ENCODE data around the gene BANP. TPM values are rescaled to one million over a fixed set of nuclear protein-coding genes. Genes with fewer than 3 reads are reported as not detected.
"Not testable (repeated sequence)": the region's sequence is repeated elsewhere in the genome, so short reads cannot be mapped to it uniquely, and the experiment has no call there.

BANP gene
- total RNA-seq, 1 experiment from 2014 or later: 24.2 TPM

DNA sequence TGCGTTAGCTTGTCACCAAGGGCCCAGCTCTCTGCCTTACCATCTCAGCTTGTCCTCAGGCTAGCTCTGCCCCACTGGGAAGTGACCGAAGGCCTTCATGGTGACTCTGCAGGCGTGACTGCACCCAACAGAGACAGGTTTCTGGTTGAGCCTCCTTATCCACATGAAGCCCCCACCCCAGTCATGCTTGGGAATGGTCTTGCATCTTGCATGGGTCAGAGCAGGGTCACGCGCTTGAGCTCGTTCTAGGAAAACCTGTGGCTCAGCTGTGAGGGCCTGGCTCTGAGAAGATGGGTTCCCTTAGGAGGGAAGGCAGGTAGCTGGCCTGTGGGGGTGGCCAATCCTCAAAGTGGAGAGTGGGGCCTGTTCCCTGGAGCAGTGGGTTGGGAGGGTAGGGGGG, 122.8 kb downstream of the BANP start:
- ChIA-PET POLR2A (ENCODE audit: unreplicated experiment) (no interaction called here), CTCF (no interaction called here)
- no peak overlapping the region for H3K27ac ChIP-seq (ENCODE audit: low read length)
- H3K4me2 ChIP-seq (ENCODE audit: low read length): no peak overlapping the region
- H3K9ac ChIP-seq (ENCODE audit: low read length): no peak overlapping the region
- ATAC-seq (no peak), DNase-seq (no peak)
- intact Hi-C loops (cut with micrococcal nuclease): no loop called here
- no peaks in the 10 kb centered on the region for H3K27me3 ChIP-seq (ENCODE audit: low read length)
- H3K4me1 ChIP-seq (ENCODE audit: insufficient read depth, low read length): no peaks in the 10 kb centered on the region
- no peaks in the 10 kb centered on the region for H3K36me3 ChIP-seq (ENCODE audit: low read depth, low read length)
- no peaks in the 10 kb centered on the region for H3K9me2 ChIP-seq (replicated peaks; ENCODE audit: low read length)
- TF ChIP-seq EZH2 (IDR thresholded peaks at IDR 0.05; ENCODE audit: low read length, unreplicated experiment) (no peak), EZH2phosphoT487 (IDR thresholded peaks at IDR 0.05; ENCODE audit: borderline replicate concordance, low read length) (no peak)
- TF ChIP-seq, protein P1, sequence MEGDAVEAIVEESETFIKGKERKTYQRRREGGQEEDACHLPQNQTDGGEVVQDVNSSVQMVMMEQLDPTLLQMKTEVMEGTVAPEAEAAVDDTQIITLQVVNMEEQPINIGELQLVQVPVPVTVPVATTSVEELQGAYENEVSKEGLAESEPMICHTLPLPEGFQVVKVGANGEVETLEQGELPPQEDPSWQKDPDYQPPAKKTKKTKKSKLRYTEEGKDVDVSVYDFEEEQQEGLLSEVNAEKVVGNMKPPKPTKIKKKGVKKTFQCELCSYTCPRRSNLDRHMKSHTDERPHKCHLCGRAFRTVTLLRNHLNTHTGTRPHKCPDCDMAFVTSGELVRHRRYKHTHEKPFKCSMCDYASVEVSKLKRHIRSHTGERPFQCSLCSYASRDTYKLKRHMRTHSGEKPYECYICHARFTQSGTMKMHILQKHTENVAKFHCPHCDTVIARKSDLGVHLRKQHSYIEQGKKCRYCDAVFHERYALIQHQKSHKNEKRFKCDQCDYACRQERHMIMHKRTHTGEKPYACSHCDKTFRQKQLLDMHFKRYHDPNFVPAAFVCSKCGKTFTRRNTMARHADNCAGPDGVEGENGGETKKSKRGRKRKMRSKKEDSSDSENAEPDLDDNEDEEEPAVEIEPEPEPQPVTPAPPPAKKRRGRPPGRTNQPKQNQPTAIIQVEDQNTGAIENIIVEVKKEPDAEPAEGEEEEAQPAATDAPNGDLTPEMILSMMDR (conservative IDR thresholded peaks at IDR 0.05; ENCODE audit: low read depth, low read length): no peak
- no peaks in the 10 kb centered on the region for H3K79me2 ChIP-seq (ENCODE audit: low read length)
- H4K20me1 ChIP-seq (ENCODE audit: low read length): no peaks in the 10 kb centered on the region
- H3F3A ChIP-seq (ENCODE audit: low read length, unreplicated experiment): no peaks in the 10 kb centered on the region
- H2AFZ ChIP-seq (ENCODE audit: low read length): no peak overlapping the region
- no peak overlapping the region for H3K4me3 ChIP-seq (ENCODE audit: low read length)
- H3K9me3 ChIP-seq (ENCODE audit: low read length): no peaks in the 10 kb centered on the region
- no TSS peak for BruUV-seq (replicated peaks)

DNA sequence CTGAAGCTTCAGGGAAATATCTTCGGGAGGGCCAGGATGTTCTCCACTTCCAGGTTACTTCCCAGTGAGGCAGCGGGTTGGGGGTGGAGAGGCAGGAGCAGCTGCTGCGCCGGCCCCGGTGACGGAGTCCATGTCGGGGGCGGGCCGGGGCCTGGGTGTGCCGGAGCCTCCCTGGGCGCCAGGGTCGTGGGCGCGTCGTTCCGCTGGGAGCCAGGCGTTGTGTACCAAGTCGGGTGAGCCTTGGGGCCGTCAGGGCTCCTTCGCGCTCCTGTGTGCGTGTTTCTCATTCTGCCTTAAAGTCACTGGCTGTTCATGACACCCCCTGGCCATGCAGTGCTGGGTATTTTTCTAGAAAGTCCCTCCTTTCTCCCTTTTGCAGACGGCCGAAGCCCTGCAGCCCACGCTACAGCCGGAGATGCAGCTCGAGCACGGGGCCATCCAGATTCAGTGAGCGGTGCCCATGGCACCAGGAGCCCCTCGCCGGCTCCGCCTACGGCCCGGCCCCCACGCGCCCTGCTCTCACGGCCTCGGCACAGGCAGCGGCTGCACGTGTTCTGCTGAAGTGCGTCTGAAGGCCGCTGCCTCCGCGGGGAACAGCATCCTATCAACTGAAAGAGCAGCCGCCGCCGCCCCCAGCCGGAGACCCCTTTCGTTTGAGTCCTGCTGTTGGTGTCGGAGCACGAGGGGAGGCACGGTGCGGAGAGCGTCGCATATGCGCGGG, 125.1 kb downstream of the BANP start:
- POLR2A ChIA-PET (ENCODE audit: unreplicated experiment): no interaction called here
- no peak overlapping the region for H3K4me3 ChIP-seq (ENCODE audit: low read length)
- H2AFZ ChIP-seq (ENCODE audit: low read length): no peak overlapping the region
- no peaks in the 10 kb centered on the region for H3K9me3 ChIP-seq (ENCODE audit: low read length)
- H3K36me3 ChIP-seq (ENCODE audit: low read depth, low read length): no peaks in the 10 kb centered on the region
- no peak overlapping the region for H3K9ac ChIP-seq (ENCODE audit: low read length)
- no TSS peak for BruUV-seq (replicated peaks)
- H3K79me2 ChIP-seq (ENCODE audit: low read length): no peaks in the 10 kb centered on the region
- H3K27ac ChIP-seq (ENCODE audit: low read length): no peak overlapping the region
- CTCF ChIA-PET: interaction anchor here (0.6 kb wide), 1 partner anchor 172 kb away, joined by 5 read pairs; no protein-coding TSS in a partner anchor
- no peak overlapping the region for H3K4me2 ChIP-seq (ENCODE audit: low read length)
- intact Hi-C loops (cut with micrococcal nuclease): no loop called here
- no peak for TF ChIP-seq EZH2phosphoT487 (IDR thresholded peaks at IDR 0.05; ENCODE audit: borderline replicate concordance, low read length)
- TF ChIP-seq, protein P1 (conservative IDR thresholded peaks at IDR 0.05; ENCODE audit: low read depth, low read length): no peak
- TF ChIP-seq EZH2 (IDR thresholded peaks at IDR 0.05; ENCODE audit: low read length, unreplicated experiment): no peak
- no peaks in the 10 kb centered on the region for H3K27me3 ChIP-seq (ENCODE audit: low read length)
- H3F3A ChIP-seq (ENCODE audit: low read length, unreplicated experiment): no peaks in the 10 kb centered on the region
- H4K20me1 ChIP-seq (ENCODE audit: low read length): no peaks in the 10 kb centered on the region
- no peak for ATAC-seq
- H3K4me1 ChIP-seq (ENCODE audit: insufficient read depth, low read length): no peaks in the 10 kb centered on the region
- no peak for DNase-seq
- H3K9me2 ChIP-seq (replicated peaks; ENCODE audit: low read length): no peaks in the 10 kb centered on the region

DNA sequence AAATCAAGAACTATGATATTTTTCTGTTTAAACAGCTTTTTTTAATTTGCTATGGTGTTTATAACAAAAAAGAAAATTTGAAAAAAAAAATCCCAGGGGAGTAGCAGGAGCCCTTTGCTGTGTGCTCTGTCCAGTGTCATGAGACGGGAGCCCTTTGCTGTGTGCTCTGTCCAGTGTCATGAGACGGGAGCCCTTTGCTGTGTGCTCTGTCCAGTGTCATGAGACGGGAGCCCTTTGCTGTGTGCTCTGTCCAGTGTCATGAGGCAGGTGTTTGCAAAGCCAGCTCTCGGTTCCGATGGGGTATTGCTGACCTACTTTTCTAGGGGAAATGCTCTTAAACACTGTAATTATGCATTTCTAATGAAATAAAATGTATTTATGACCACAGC, 125.7 kb downstream of the BANP start:
- intact Hi-C loops (cut with micrococcal nuclease): not testable (repeated sequence)

More for the DNA sequence above, 125.7 kb downstream of the BANP start:
- H3K9ac ChIP-seq (ENCODE audit: low read length); ATAC-seq; H4K20me1 ChIP-seq (ENCODE audit: low read length); H3K9me2 ChIP-seq (replicated peaks; ENCODE audit: low read length); H3K27me3 ChIP-seq (ENCODE audit: low read length); DNase-seq; H3K79me2 ChIP-seq (ENCODE audit: low read length); H3K4me2 ChIP-seq (ENCODE audit: low read length); H3F3A ChIP-seq (ENCODE audit: low read length, unreplicated experiment); H2AFZ ChIP-seq (ENCODE audit: low read length); H3K9me3 ChIP-seq (ENCODE audit: low read length); H3K27ac ChIP-seq (ENCODE audit: low read length); BruUV-seq (replicated peaks); H3K4me3 ChIP-seq (ENCODE audit: low read length); H3K36me3 ChIP-seq (ENCODE audit: low read depth, low read length); CTCF ChIA-PET; POLR2A ChIA-PET (ENCODE audit: unreplicated experiment); H3K4me1 ChIP-seq (ENCODE audit: insufficient read depth, low read length): not testable (repeated sequence)

All from PC-3 (cell line).